Hepatocyte (in vitro differentiated cells): ENCODE measurements around the gene PIK3R4. TPM values are rescaled to one million over a fixed set of nuclear protein-coding genes. Genes with fewer than 3 reads are reported as not detected.

Experiments
- DNase-seq: peaks from one replicate; pipeline ENCODE4 v3.0.0-alpha.2; 2016; ENCODE audit warnings: low spot score
- H2AFZ ChIP-seq: fragments of 200-600 bp; sonication (generic); 2 replicates; pipeline ENCODE4 v1.6.0; 2016; ENCODE audit warnings: antibody characterized with exemption, mild to moderate bottlenecking
- H3K27ac ChIP-seq: fragments of 200-600 bp; sonication (generic); 2 replicates; pipeline ENCODE4 v1.5.1; 2016; ENCODE audit warnings: mild to moderate bottlenecking
- H3K27me3 ChIP-seq: fragments of 200-600 bp; sonication (generic); 2 replicates; pipeline ENCODE4 v1.6.1; 2016
- H3K36me3 ChIP-seq: fragments of 200-600 bp; sonication (generic); replicated peaks from 2 replicates; pipeline ENCODE4 v1.5.1; 2016; ENCODE audit warnings: low read depth; ENCODE audit not compliant: insufficient read depth
- H3K4me1 ChIP-seq: fragments of 200-600 bp; sonication (generic); 2 replicates; pipeline ENCODE4 v1.5.1; 2016; ENCODE audit warnings: mild to moderate bottlenecking, moderate library complexity; ENCODE audit not compliant: insufficient read depth
- H3K4me2 ChIP-seq: fragments of 200-600 bp; sonication (generic); 2 replicates; pipeline ENCODE4 v1.6.0; 2016
- H3K4me3 ChIP-seq: fragments of 200-600 bp; sonication (generic); 2 replicates; pipeline ENCODE4 v1.5.1; 2016; ENCODE audit warnings: mild to moderate bottlenecking
- H3K79me2 ChIP-seq: fragments of 200-600 bp; sonication (generic); 2 replicates; pipeline ENCODE4 v1.6.0; 2017; ENCODE audit warnings: mild to moderate bottlenecking
- H3K9me2 ChIP-seq: fragments of 200-600 bp; sonication (generic); replicated peaks from 2 replicates; pipeline ENCODE4 v1.6.0; 2017; ENCODE audit warnings: mild to moderate bottlenecking; ENCODE audit not compliant: insufficient read depth
- H3K9me3 ChIP-seq: fragments of 200-600 bp; sonication (generic); 2 replicates; pipeline ENCODE4 v1.5.1; 2016; ENCODE audit warnings: low read depth, mild to moderate bottlenecking
- H4K20me1 ChIP-seq: fragments of 200-600 bp; sonication (generic); 2 replicates; pipeline ENCODE4 v1.6.0; 2016; ENCODE audit warnings: mild to moderate bottlenecking; ENCODE audit not compliant: insufficient read depth, poor library complexity, severe bottlenecking
- EZH2 ChIP-seq: fragments of 200-600 bp; sonication (generic); IDR thresholded peaks from 2 replicates; pipeline ENCODE4 v1.6.1; 2016; ENCODE audit warnings: antibody characterized with exemption, mild to moderate bottlenecking, borderline replicate concordance
- EZH2phosphoT487 ChIP-seq: fragments of 200-600 bp; sonication (generic); IDR thresholded peaks from one replicate; pipeline ENCODE4 v1.6.1; 2018; ENCODE audit warnings: antibody characterized with exemption, mild to moderate bottlenecking, low read depth, moderate library complexity; ENCODE audit not compliant: unreplicated experiment, severe bottlenecking
- WGBS: methylation state at CpG from one replicate; pipeline ENCODE4 v1.1.6; 2016; ENCODE audit warnings: low lambda C conversion rate; ENCODE audit errors: missing lambda C conversion rate; 5-methylcytosine and 5-hydroxymethylcytosine counted together
- polyA plus RNA-seq: library from polyadenylated mRNA; unstranded; fragments of >200 nt; fragmentation: Nextera tagmentation; extraction: Ambion mirVana; gene quantifications from 2 replicates; pipeline ENCODE4 v1.2.1, GENCODE V29; 2016
- total RNA-seq: library from RNA; depleted of rRNA; stranded (reverse); fragments of >200 nt; gene quantifications from 2 replicates; pipeline ENCODE4 v1.2.3, GENCODE V29; 2014
- TF ChIP-seq, protein P1 (sequence below): fragments of 200-600 bp; sonication (generic); IDR thresholded peaks from 2 replicates; pipeline ENCODE4 v1.5.1; 2016; ENCODE audit warnings: antibody characterized with exemption, mild to moderate bottlenecking; ENCODE audit not compliant: poor library complexity

The PIK3R4 gene
- total and polyA plus RNA-seq, 2 experiments from 2014 or later = 17.1 to 33.3 TPM

GRCh38 chr3:130658678-130659077 is 88.0 kb downstream of the PIK3R4 start:
- TF ChIP-seq EZH2 (no peak), EZH2phosphoT487 (no peak)
- TF ChIP-seq, protein P1, sequence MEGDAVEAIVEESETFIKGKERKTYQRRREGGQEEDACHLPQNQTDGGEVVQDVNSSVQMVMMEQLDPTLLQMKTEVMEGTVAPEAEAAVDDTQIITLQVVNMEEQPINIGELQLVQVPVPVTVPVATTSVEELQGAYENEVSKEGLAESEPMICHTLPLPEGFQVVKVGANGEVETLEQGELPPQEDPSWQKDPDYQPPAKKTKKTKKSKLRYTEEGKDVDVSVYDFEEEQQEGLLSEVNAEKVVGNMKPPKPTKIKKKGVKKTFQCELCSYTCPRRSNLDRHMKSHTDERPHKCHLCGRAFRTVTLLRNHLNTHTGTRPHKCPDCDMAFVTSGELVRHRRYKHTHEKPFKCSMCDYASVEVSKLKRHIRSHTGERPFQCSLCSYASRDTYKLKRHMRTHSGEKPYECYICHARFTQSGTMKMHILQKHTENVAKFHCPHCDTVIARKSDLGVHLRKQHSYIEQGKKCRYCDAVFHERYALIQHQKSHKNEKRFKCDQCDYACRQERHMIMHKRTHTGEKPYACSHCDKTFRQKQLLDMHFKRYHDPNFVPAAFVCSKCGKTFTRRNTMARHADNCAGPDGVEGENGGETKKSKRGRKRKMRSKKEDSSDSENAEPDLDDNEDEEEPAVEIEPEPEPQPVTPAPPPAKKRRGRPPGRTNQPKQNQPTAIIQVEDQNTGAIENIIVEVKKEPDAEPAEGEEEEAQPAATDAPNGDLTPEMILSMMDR = no peak
- no peak overlapping the region for H2AFZ ChIP-seq
- no peak overlapping the region for H3K4me3 ChIP-seq
- H3K36me3 ChIP-seq = no peaks in the 10 kb centered on the region
- H3K27me3 ChIP-seq = no peaks in the 10 kb centered on the region
- H3K4me2 ChIP-seq = no peak overlapping the region
- H3K4me1 ChIP-seq = peaks cover 5% of the 10 kb centered on the region
- no peaks in the 10 kb centered on the region for H3K79me2 ChIP-seq
- no peaks in the 10 kb centered on the region for H3K9me2 ChIP-seq
- no peaks in the 10 kb centered on the region for H3K9me3 ChIP-seq
- H3K27ac ChIP-seq = peak overlapping the region; percentile 4
- DNase-seq = peak; percentile 41
- no peaks in the 10 kb centered on the region for H4K20me1 ChIP-seq
- WGBS = 69% methylated on average over 4 of the region's 4 CpGs

DNA sequence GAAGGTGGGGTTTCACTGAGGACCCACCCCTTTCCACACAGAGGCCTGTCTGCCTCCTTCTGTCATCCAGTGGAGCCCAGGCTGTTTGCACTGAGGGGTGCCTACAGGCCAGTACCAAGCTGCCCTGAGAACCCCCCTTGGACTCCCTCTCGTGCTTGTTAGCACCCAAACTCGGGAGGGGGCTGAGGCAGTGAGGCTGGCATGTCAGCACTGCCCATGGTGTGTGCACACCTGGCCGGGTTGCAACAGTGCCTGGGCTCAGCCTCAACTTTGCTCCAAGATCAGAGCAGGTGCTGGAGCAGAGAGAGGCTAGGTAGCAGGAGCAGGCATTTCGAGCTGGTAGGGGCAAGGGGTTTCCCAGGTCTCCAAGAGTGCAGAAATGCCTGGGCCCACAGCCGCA is 90.0 kb downstream of the PIK3R4 start:
- DNase-seq = no peak
- Histone ChIP-seq H3K4me3 (no peak overlapping the region), H3K79me2 (no peaks in the 10 kb centered on the region), H3K4me1 (peaks cover 1% of the 10 kb centered on the region), H3K9me2 (no peaks in the 10 kb centered on the region), H3K9me3 (no peaks in the 10 kb centered on the region), H3K27ac (no peak overlapping the region), H2AFZ (no peak overlapping the region), H4K20me1 (no peaks in the 10 kb centered on the region), H3K4me2 (no peak overlapping the region), H3K36me3 (no peaks in the 10 kb centered on the region), H3K27me3 (no peaks in the 10 kb centered on the region)
- 90% methylated on average over 5 of the region's 5 CpGs for WGBS
- TF ChIP-seq, protein P1 = no peak
- TF ChIP-seq EZH2 = no peak
- TF ChIP-seq EZH2phosphoT487 = no peak

DNA sequence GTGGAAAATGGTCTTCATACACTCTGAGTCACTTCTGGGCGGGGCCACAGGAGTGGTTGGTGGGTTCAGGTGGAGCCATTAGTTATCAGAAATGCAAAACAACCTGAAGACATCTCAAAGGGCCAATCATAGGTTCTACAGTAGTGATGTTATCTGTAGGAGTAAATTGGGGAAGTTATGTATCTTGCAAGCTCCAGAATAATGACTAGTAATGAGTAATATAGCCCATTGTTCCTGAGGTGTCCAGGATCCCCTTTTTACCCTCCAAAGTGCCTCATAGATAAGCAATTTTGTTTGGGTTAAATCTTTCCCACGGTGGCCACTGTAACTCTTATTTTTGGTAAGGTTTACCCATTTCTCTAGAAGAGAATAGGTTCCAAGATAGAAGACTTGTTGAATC is 91.7 kb downstream of the PIK3R4 start:
- Histone ChIP-seq H3K9me2 (no peaks in the 10 kb centered on the region), H4K20me1 (no peaks in the 10 kb centered on the region), H3K9me3 (no peaks in the 10 kb centered on the region), H3K4me2 (no peak overlapping the region), H3K4me1 (no peaks in the 10 kb centered on the region), H3K79me2 (no peaks in the 10 kb centered on the region), H3K27ac (no peak overlapping the region), H3K36me3 (no peaks in the 10 kb centered on the region), H2AFZ (no peak overlapping the region), H3K4me3 (no peak overlapping the region), H3K27me3 (no peaks in the 10 kb centered on the region)
- no peak for TF ChIP-seq EZH2phosphoT487
- TF ChIP-seq, protein P1 = no peak
- no peak for TF ChIP-seq EZH2
- 87% methylated on average over 2 of the region's 2 CpGs for WGBS
- no peak for DNase-seq

DNA sequence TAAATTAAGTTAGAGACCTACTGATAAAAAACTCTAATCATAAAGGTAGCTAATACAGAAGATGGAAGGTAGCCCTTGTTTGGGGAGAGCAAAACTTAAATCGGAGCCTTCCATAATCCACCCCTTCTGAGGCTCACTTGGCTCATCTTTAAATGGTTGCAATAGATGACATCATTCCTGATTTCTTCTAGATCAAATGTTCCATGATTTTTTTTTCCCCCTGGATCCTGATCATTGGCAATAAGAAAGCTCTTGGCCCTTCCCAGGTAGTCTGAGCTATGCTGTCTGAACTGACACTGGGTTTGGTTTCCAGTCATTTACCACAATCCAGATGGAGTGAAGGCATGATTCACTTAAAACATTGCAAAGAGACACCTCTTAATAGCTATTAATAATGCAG is 92.5 kb downstream of the PIK3R4 start:
- H2AFZ ChIP-seq = no peak overlapping the region
- 96% methylated on average over 1 of the region's 1 CpG for WGBS
- H3K9me3 ChIP-seq = no peaks in the 10 kb centered on the region
- H3K27ac ChIP-seq = no peak overlapping the region
- no peak for DNase-seq
- no peak overlapping the region for H3K4me3 ChIP-seq
- H3K4me2 ChIP-seq = no peak overlapping the region
- H3K36me3 ChIP-seq = no peaks in the 10 kb centered on the region
- H3K4me1 ChIP-seq = no peaks in the 10 kb centered on the region
- H3K9me2 ChIP-seq = no peaks in the 10 kb centered on the region
- no peaks in the 10 kb centered on the region for H3K27me3 ChIP-seq
- no peak for TF ChIP-seq EZH2phosphoT487
- TF ChIP-seq, protein P1 = no peak
- TF ChIP-seq EZH2 = no peak
- no peaks in the 10 kb centered on the region for H4K20me1 ChIP-seq
- H3K79me2 ChIP-seq = no peaks in the 10 kb centered on the region
